ENCODE results near the gene CHST11. TPM values are rescaled to one million over a fixed set of nuclear protein-coding genes. Genes with fewer than 3 reads are reported as not detected.

The CHST11 gene
- polyA plus RNA-seq, 1 donor (not counting 4 experiments of a cell fraction or from before 2014, with no cell fraction given), result 11.9 TPM

DNA sequence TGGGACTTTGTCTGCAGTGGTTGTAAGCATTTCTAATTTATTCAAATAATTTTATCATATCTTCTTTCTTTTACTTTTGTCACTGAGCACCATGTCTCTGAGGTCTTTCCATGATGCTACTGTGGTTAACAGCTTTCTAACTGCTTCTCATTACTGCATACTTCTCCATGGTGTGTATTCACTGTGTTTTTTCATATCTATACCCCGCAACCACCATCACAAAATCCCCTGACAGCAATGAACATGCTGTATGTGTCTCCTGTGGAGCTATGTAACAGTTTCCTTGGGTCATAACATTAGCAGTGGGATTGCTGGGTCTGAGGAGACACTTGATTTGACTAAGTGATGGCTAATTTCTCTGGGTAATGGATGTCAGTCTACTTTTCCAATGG lies 29.2 kb upstream of the CHST11 start:
- TF ChIP-seq EZH2 (IDR thresholded peaks at IDR 0.05; ENCODE audit: low read length), result no peak
- TF ChIP-seq, protein P1, sequence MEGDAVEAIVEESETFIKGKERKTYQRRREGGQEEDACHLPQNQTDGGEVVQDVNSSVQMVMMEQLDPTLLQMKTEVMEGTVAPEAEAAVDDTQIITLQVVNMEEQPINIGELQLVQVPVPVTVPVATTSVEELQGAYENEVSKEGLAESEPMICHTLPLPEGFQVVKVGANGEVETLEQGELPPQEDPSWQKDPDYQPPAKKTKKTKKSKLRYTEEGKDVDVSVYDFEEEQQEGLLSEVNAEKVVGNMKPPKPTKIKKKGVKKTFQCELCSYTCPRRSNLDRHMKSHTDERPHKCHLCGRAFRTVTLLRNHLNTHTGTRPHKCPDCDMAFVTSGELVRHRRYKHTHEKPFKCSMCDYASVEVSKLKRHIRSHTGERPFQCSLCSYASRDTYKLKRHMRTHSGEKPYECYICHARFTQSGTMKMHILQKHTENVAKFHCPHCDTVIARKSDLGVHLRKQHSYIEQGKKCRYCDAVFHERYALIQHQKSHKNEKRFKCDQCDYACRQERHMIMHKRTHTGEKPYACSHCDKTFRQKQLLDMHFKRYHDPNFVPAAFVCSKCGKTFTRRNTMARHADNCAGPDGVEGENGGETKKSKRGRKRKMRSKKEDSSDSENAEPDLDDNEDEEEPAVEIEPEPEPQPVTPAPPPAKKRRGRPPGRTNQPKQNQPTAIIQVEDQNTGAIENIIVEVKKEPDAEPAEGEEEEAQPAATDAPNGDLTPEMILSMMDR (optimal IDR thresholded peaks at IDR 0.05 in 1 of 3, IDR thresholded peaks at IDR 0.05 in 1 of 3, conservative IDR thresholded peaks at IDR 0.05 in 1 of 3; ENCODE audit: extremely low read depth in 1 of 3, insufficient read depth in 2 of 3, low read length in 3 of 3), result no peak
- H4K20me1 ChIP-seq (ENCODE audit: control insufficient read depth, extremely low read depth, insufficient read depth, low read length), result no peaks in the 10 kb centered on the region
- H3K9me3 ChIP-seq (ENCODE audit: control insufficient read depth, low read depth, low read length), result no peaks in the 10 kb centered on the region
- no peak overlapping the region for H3K4me3 ChIP-seq (ENCODE audit: control insufficient read depth in 2 of 3, extremely low read depth in 1 of 3, insufficient read depth in 2 of 3, low read depth in 1 of 3, low read length in 3 of 3)
- no peak overlapping the region for H3K27ac ChIP-seq (ENCODE audit: control insufficient read depth, insufficient read depth, low read length)
- H3K4me1 ChIP-seq (ENCODE audit: control insufficient read depth, extremely low read depth, insufficient read depth, low read length), result peaks cover 13% of the 10 kb centered on the region
- no peak for FAIRE-seq
- no peak for DNase-seq (ENCODE audit: low read depth, low spot score)
- peaks cover 4% of the 10 kb centered on the region for H3K27me3 ChIP-seq (ENCODE audit: control insufficient read depth, extremely low read depth, insufficient read depth, low read length)
- no peak overlapping the region for H2AFZ ChIP-seq (ENCODE audit: control insufficient read depth, low read length)
- H3K4me2 ChIP-seq (ENCODE audit: control insufficient read depth, extremely low read depth, insufficient read depth, low read depth, low read length), result no peak overlapping the region
- H3K9ac ChIP-seq (ENCODE audit: control insufficient read depth, extremely low read depth, insufficient read depth, low read length), result no peak overlapping the region
- no peaks in the 10 kb centered on the region for H3K79me2 ChIP-seq (ENCODE audit: control insufficient read depth, insufficient read depth, low read length)
- H3K36me3 ChIP-seq (ENCODE audit: control insufficient read depth in 2 of 2, extremely low read depth in 1 of 2, insufficient read depth in 2 of 2, low read length in 2 of 2), result no peaks in the 10 kb centered on the region
- H3K9me1 ChIP-seq (ENCODE audit: control insufficient read depth, extremely low read depth, insufficient read depth, low read length), result no peaks in the 10 kb centered on the region
- dilution Hi-C loops (cut with MboI; ENCODE audit: extremely low pct_ligation_motif_present, low sequenced_read_pairs), result no loop called here

GRCh38 chr12:104433061-104433460 lies 23.7 kb upstream of the CHST11 start:
- Histone ChIP-seq H3K79me2 (ENCODE audit: control insufficient read depth, insufficient read depth, low read length) (no peaks in the 10 kb centered on the region), H3K4me1 (ENCODE audit: control insufficient read depth, extremely low read depth, insufficient read depth, low read length) (no peaks in the 10 kb centered on the region), H4K20me1 (ENCODE audit: control insufficient read depth, extremely low read depth, insufficient read depth, low read length) (no peaks in the 10 kb centered on the region), H3K9ac (ENCODE audit: control insufficient read depth, extremely low read depth, insufficient read depth, low read length) (no peak overlapping the region), H3K9me3 (ENCODE audit: control insufficient read depth, low read depth, low read length) (no peaks in the 10 kb centered on the region), H3K36me3 (ENCODE audit: control insufficient read depth in 2 of 2, extremely low read depth in 1 of 2, insufficient read depth in 2 of 2, low read length in 2 of 2) (no peaks in the 10 kb centered on the region), H3K4me3 (ENCODE audit: control insufficient read depth in 2 of 3, extremely low read depth in 1 of 3, insufficient read depth in 2 of 3, low read depth in 1 of 3, low read length in 3 of 3) (no peak overlapping the region), H3K27ac (ENCODE audit: control insufficient read depth, insufficient read depth, low read length) (no peak overlapping the region), H3K27me3 (ENCODE audit: control insufficient read depth, extremely low read depth, insufficient read depth, low read length) (peaks cover 17% of the 10 kb centered on the region), H3K4me2 (ENCODE audit: control insufficient read depth, extremely low read depth, insufficient read depth, low read depth, low read length) (no peak overlapping the region), H3K9me1 (ENCODE audit: control insufficient read depth, extremely low read depth, insufficient read depth, low read length) (no peaks in the 10 kb centered on the region), H2AFZ (ENCODE audit: control insufficient read depth, low read length) (no peak overlapping the region)
- TF ChIP-seq EZH2 (IDR thresholded peaks at IDR 0.05; ENCODE audit: low read length), result no peak
- TF ChIP-seq, protein P1 (optimal IDR thresholded peaks at IDR 0.05 in 1 of 3, IDR thresholded peaks at IDR 0.05 in 1 of 3, conservative IDR thresholded peaks at IDR 0.05 in 1 of 3; ENCODE audit: extremely low read depth in 1 of 3, insufficient read depth in 2 of 3, low read length in 3 of 3), result no peak
- no peak for DNase-seq (ENCODE audit: low read depth, low spot score)
- dilution Hi-C loops (cut with MboI; ENCODE audit: extremely low pct_ligation_motif_present, low sequenced_read_pairs), result no loop called here
- FAIRE-seq, result no peak
